Medulla oblongata (tissue), 1 donor: ENCODE results near the gene FANCL.
"Not testable (repeated sequence)": the region's sequence is repeated elsewhere in the genome, so short reads cannot be mapped to it uniquely, and the experiment has no call there.

Experiments used
- DNase-seq: peaks from one replicate; pipeline ENCODE4 v3.0.0-alpha.2; 2015; ENCODE audit errors: extremely low spot score

The FANCL gene

DNA sequence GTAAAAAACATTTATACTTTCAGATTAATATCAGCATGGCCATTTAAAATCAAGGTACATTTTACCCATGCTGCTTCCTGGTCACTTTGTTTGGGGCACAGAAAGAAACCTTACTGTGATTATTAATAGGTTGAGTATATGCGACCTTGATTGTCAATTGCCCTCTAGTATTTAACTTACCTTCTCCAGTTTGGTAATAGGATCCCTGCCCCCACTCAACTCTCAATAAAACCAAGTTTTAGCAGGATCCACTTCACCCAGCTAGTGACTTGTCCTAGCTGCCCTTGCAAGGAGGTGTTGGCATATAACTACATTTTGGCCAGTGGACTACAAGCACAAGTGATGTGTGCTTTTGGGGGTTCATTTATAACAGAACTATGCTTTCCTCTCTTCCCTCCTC, 34.3 kb downstream of the FANCL start:
- DNase-seq = no peak

DNA sequence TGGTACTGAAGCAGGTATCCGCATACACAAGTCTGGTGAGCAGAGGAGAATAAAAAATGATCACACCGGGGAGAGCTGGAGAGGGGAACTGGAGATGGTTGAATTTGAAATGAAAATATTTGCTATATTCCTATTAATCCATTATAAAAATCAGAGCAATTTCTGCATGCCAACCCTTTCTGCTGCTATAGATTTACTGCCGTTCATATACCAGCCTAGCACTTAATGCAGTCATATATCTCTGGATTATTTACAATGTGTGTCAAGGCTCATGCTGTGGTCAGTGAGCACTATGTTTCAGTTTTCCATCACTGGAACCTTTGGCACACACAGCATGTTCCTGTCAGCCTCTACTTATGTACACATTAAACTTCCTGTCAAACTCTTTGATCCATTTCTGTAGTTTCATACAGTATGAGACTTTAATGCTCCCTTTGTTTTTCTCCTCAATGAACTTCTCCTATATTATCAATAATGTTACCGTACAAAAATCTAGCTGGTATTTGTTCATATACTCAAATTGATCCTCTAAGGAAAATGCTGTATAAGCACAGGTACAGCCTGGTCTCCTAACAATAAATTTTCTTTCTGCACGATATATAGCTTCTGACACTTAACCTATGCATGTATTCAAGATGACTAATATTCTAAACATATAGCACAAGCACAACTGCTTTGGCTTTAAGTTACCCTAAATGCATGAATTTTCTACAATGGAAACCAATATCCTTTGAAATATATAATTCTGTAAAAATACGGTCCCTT, 36.7 kb downstream of the FANCL start:
- DNase-seq = no peak

DNA sequence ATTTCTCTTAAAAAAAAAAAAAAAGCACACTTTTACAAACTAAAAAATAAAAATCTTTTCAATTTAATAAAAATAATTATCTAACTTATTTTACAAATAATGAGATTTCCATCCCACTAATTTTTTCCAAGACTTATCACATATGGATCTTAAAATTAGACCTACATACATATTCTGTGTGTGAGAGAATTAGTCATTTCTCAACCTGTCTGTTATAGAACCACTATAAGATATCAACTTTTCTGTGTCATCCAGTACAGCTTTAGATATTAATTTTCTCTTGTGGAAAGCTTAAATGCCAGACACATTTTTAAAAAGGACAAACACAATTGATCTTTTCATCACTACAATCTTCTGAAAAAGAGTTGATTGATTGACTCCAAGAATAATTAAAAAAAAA, 38.1 kb downstream of the FANCL start:
- no peak for DNase-seq

GRCh38 chr2:58202404-58202803, 38.7 kb downstream of the FANCL start:
- DNase-seq = no peak

DNA sequence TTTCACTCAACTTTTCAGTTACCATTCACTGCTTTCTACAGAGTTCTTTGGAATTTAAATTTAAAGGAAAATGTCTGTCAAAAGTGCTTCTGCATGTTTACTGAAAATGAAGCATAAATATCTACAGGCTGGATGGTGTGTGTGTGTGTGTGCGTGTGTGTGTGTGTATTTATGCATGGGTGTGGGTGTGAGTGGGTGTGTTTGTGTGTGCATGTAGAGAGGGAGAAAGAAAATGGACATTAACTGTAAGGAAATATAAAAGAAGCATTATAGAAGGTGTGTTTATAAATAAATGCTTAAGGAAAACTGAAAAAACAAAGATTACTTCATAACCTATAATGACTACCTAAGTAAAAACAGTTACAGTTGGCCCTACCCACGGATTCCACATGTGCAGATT, 43.2 kb downstream of the FANCL start:
- DNase-seq = no peak

GRCh38 chr2:58195662-58196061, 45.5 kb downstream of the FANCL start:
- no peak for DNase-seq

- DNase-seq = no peak
Measured at GRCh38 chr2:58194458-58194857, 46.7 kb downstream of the FANCL start.

- DNase-seq = not testable (repeated sequence)
Measured at GRCh38 chr2:58187022-58187421, 54.1 kb downstream of the FANCL start.

GRCh38 chr2:58186501-58186900, 54.6 kb downstream of the FANCL start:
- no peak for DNase-seq

GRCh38 chr2:58182527-58182926, 58.6 kb downstream of the FANCL start:
- DNase-seq = no peak

DNA sequence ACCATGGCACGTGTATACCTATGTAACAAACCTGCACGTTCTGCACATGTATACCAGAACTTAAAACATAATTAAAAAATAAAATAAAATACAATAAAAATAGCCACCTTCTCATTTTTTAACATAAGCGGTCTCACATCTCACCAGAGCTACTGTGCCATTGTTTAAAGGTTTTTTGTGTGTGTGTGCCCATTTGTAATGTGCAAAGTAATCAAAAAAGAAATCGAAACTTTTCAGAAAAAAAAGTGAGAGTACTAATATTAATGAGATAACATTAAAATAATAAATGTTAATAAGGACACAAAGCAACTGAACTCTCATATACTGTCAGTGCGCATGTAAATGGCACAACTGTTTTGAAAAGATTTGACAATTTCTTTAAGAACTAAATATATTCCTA, 60.5 kb downstream of the FANCL start:
- no peak for DNase-seq

DNA sequence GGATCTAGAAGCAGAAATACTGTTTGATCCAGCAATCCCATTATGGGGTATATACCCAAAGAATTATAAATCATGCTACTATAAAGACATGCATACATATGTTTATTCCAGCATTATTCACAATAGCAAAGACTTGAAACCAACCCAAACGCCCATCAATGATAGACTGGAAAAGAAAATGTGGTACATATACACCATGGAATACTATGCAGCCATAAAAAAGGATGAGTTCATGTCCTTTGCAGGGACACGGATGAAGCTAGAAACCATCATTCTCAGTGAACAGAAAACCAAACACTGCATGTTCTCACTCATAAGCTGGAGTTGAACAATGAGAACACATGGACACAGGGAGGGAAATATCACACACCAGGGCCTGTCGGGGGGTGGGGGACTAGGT, 61.0 kb downstream of the FANCL start:
- not testable (repeated sequence) for DNase-seq

DNA sequence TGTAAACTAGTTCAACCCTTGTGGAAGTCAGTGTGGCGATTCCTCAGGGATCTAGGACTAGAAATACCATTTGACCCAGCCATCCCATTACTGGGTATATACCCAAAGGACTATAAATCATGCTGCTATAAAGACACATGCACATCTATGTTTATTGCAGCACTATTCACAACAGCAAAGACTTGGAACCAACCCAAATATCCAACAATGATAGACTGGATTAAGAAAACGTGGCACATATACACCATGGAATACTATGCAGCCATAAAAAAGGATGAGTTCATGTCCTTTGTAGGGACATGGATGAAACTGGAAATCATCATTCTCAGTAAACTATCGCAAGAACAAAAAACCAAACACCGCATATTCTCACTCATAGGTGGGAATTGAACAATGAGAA, 63.9 kb downstream of the FANCL start:
- not testable (repeated sequence) for DNase-seq

DNA sequence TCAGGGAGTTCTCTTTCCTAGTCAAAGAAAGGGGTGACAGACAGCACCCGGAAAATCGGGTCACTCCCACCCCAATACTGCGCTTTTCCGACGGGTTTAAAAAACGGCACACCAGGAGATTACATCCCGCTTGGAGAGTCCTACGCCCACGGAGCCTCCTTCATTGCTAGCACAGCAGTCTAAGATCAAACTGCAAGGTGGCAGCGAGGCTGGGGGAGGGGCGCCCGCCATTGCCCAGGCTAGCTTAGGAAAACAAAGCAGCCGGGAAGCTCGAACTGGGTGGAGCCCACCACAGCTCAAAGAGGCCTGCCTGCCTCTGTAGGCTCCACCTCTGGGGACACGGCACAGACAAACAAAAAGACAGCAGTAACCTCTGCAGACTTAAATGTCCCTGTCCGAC, 69.3 kb downstream of the FANCL start:
- not testable (repeated sequence) for DNase-seq

DNA sequence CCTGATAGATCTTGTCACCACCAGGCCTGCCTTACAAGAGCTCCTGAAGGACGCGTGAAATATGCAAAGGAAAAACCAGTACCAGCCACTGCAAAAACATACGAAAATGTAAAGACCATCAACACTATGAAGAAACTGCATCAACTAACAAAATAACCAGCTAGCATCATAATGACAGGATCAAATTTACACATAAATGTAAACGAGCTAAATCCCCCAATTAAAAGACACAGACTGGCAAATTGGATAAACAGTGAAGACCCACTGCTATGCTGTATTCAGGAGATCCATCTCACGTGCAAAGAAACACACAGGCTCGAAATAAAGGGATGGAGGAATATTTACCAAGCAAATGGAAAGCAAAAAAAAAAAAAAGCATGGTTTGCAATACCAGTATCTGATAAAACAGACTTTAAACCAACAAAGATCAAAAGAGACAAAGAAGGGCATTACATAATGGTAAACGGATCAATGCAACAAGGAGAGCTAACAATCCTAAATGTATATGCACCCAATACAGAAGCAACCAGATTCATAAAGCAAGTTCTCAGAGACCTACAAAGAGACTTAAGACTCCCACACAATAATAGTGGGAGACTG, 70.7 kb downstream of the FANCL start:
- not testable (repeated sequence) for DNase-seq

DNA sequence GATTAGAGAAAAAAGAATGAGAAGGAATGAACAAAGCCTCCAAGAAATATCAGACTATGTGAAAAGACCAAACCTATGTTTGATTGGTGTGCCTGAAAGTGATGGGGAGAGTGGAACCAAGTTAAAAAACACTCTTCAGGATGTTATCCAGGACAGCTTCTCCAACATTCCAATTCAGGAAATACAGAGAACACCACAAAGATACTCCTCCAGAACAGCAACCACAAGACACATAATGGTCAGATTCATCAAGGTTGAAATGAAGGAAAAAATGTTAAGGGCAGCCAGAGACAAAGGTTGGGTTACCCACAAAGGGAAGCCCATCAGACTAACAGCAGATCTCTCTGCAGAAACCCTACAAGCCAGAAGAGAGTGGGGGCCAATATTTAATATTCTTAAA, 71.3 kb downstream of the FANCL start:
- not testable (repeated sequence) for DNase-seq

DNA sequence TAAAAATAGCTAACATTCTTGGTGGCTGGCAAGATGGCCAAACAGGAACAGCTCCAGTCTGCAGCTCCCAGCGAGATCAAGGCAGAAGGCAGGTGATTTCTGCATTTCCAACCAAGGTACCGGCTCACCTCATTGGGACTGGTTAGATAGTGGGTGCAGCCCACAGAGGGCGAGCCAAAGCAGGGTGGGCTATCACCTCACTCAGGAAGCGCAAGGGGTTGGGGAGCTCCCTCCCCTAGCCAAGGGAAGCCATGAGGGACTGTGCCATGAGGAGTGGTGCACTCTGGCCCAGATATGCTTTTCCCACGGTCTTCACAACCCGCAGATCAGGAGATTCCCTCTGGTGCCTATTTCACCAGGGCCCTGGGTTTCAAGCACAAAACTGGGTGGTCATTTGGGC, 73.0 kb downstream of the FANCL start:
- not testable (repeated sequence) for DNase-seq

- DNase-seq = no peak
Measured at GRCh38 chr2:58163913-58164312, 77.2 kb downstream of the FANCL start.

DNA sequence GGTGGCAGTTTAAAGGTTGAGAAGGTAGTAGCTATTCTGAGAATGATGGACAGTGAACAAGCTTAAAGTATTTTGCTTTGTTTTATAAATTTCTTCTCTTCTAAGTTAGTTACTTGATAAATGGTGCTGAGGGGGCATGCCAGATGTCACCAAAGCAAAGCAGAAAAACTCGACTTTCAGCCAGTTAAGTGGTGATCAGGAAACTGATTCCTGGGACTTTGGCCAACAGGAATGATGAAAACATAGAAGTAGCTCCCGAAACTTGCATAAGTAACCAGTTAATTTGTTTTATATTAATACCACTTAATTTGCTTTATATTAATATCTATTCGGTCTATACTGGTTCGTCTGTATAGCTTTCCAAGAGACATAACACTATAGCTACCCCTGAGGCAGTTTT, 82.6 kb downstream of the FANCL start:
- DNase-seq = no peak

DNA sequence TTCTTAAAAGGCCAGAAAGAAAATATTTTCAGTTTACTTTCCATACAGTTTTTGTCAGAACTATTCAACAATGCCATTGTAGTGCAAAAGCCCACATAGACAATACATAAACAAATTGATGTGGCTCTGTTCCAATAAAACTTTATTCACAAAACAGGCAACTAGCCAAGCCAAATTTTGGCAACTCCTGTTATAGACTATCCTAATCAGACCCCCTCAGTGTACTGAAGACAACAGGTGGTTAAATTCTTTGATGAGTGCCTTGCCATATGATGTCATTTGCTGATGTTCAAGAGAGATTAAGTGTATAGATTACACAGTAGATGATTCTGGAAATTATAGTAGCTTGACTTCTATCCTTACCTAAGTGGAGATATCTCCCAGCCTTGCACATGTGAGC, 83.4 kb downstream of the FANCL start:
- DNase-seq = no peak

- no peak for DNase-seq
Measured at GRCh38 chr2:58156780-58157179, 84.3 kb downstream of the FANCL start.

GRCh38 chr2:58155160-58155778, 85.9 kb downstream of the FANCL start:
- DNase-seq = no peak

GRCh38 chr2:58146707-58147106, 94.4 kb downstream of the FANCL start:
- DNase-seq = no peak
